Fibroblast of pulmonary artery (primary cell): ENCODE data around the gene DENND11.
"Not testable (repeated sequence)": the region's sequence is repeated elsewhere in the genome, so short reads cannot be mapped to it uniquely, and the experiment has no call there.

ENCODE experiments used
- DNase-seq: peaks from one replicate; pipeline ENCODE4 v3.0.0-alpha.2; 2010; ENCODE audit warnings: low read depth
- H3K4me3 ChIP-seq: replicated peaks from 2 replicates; pipeline ENCODE4 v1.5.1; 2011; ENCODE audit warnings: low read depth, mild to moderate bottlenecking, control low read depth, low read length, moderate library complexity
- CTCF ChIP-seq: IDR thresholded peaks from 2 replicates; pipeline ENCODE4 v1.5.1; 2011; ENCODE audit warnings: mild to moderate bottlenecking, control low read depth, low read length, inconsistent platforms; ENCODE audit errors: missing control alignments

DENND11 gene

GRCh38 chr7:141696348-141696747 lies 5.6 kb downstream of the DENND11 start:
- TF ChIP-seq CTCF: no peak
- no peak overlapping the region for H3K4me3 ChIP-seq
- no peak for DNase-seq

- H3K4me3 ChIP-seq: no peak overlapping the region
- no peak for DNase-seq
- no peak for TF ChIP-seq CTCF
Measured at GRCh38 chr7:141695803-141696289, 6.1 kb downstream of the DENND11 start.

DNA sequence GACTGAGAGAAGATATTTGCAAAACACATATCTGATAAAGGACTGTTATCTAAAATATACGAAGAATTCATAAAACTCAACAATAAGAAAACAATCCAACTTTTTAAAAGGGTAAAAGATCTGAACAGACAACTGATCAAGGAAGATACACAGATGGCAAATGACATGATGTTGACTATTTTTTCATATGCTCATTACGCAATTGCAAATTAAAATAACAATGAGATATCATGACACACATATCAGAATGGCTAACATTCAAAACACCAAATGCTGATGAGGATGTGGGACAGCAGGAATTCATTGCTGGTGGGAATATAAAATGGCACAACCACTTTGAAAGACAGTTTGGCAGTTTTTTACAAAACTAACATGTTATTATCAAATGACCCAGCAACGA lies 8.9 kb downstream of the DENND11 start:
- no peak for DNase-seq
- no peak overlapping the region for H3K4me3 ChIP-seq
- no peak for TF ChIP-seq CTCF

DNA sequence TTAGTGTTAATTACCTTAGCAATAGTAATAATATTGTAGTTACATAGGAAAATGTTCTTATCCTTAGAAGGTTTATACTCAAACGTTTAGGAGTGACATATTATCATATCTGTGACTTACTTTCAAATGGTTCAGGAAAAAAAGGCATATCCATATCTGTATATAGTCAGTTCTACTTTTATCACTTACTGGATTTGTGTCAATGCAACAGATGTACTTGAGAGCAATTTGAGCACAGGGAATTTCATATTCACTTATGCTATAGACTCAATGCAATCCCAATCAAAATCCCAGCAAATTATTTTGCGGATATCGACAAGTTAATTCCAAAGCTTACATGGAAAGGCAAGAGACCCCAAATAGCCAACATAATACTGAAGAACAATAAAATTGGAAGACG lies 10.0 kb downstream of the DENND11 start:
- no peak overlapping the region for H3K4me3 ChIP-seq
- TF ChIP-seq CTCF: no peak
- DNase-seq: no peak

GRCh38 chr7:141691540-141691939 lies 10.4 kb downstream of the DENND11 start:
- H3K4me3 ChIP-seq: no peak overlapping the region
- TF ChIP-seq CTCF: no peak
- DNase-seq: no peak

DNA sequence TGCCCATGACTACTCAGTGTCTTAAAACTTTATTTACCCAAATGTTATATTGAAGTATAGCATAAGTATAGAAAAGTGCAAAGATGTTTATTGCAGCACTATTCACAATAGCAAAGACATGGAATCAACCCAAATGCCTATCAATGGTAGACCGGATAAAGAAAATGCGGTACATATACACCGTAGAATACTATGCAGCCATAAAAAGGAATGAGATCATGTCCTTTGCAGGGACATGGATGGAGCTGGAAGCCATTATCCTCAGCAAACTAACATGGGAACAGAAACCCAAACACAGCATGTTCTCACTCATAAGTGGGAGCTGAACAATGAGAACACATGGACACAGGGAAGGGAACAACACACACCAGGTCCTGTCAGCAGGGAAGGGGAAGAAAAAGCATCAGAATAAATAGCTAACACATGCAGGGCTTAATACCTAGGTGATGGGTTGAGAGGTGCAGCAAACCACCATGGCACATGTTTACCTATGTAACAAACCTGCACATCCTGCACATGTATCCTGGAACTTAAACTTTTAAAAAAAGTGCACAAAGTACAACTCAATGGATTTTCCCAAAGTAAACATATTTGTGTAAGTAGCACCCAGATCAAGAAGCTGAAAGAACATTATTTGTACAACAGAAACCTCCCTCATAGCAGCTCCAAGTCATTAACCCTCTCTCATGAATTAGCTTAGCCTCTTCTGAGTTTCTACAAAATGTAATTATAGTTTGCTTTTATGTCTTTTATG lies 12.7 kb downstream of the DENND11 start:
- DNase-seq, H3K4me3 ChIP-seq: not testable (repeated sequence)

- no peak overlapping the region for H3K4me3 ChIP-seq
- no peak for DNase-seq
- no peak for TF ChIP-seq CTCF
Measured at GRCh38 chr7:141688043-141688442, 13.9 kb downstream of the DENND11 start.
